ENCODE results near the gene CELA2A.
"Not testable (repeated sequence)": the region's sequence is repeated elsewhere in the genome, so short reads cannot be mapped to it uniquely, and the experiment has no call there.

DNA sequence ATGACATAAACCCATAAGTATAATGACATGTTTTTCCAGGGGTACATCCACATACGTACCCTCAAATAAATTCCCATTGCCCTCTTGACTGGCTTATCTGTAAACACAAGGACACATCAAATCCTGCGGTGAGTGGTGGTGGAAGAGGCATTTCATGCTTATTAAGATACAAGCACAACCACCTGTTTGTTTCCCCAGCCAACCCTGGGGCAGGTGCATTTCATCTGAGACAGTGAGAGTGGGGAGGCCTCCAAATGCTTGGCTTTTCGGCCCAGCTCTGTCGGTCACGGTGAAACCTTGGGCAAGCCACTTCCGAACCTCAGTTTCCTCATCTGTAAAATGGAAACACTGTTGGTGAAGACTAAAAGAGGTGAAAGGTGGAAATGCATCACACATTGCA, 27.9 kb downstream of the CELA2A start:
- TF ChIP-seq CTCF, POLR2AphosphoS5, POLR2A (IDR thresholded peaks at IDR 0.05): not testable (repeated sequence)

Measured in breast epithelium (tissue), 3 donors.